NCI-H748 (cell line): Measurements from ENCODE around the gene C7orf33.

Experiments
- DNase-seq: peaks from one replicate; lab custom pipeline; 2025; ENCODE audit not compliant: unreplicated experiment; lab: John Stamatoyannopoulos, UW

C7orf33 gene

GRCh38 chr7:148624735-148625134 is 34.2 kb downstream of the C7orf33 start:
- no peak for DNase-seq

- DNase-seq, result no peak
Observed at GRCh38 chr7:148625342-148625741, 34.8 kb downstream of the C7orf33 start.

DNA sequence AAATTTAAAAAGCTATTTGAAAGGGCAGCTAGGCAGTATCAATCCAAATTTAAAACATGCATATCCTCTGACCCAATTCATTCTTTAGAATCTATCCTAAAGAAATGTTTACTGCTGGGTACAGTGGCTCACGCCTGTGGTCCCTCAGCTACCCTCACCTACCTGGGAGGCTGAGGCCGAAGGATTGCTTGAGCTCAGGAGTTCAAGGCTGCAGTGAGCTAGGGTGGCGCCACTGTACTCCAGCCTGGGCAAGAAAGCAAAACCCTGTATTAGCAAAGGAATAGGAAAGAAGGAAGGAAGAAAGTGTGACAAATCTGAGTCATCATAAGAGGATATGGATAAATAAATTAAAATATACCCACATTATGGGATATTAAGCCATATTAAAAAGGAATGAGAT is 36.3 kb downstream of the C7orf33 start:
- DNase-seq, result no peak

- no peak for DNase-seq
Observed at GRCh38 chr7:148628011-148628410, 37.4 kb downstream of the C7orf33 start.

DNA sequence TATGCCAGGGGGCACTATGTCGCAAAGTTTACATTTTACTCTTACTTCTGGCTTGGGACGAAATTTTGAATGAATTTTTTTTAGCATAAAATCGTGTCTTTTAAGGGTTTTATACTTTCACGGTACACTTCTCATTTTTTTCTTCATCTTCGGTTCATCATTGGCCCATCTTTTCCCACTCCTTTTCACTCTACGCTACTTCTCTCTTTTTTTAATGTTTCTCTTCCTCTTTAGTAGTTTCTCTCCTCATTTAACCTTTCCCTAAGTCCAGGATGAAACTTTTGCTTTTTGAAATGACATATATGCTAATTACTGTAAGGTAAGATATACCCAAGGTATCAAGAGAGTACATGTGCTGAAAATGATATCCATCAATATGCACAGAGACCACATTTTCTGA is 39.5 kb downstream of the C7orf33 start:
- no peak for DNase-seq

DNA sequence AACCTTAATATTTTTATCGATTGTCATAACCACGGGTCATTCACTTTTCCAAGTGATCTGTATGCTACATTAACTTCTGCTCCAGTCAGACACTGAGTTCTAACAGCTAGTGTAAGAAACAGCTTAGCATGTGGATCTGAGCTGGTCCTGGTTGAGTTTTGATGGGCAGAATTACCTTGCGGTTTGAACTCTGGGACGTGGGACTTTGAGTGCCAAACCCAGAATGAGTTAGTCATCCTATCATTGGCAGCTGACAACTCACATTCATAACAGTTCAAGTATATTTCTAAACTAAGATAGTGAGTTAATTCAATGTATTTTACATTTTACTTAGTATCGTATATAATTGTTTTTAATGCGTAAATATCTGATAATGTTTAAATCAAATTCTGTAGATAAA is 43.2 kb downstream of the C7orf33 start:
- no peak for DNase-seq

DNA sequence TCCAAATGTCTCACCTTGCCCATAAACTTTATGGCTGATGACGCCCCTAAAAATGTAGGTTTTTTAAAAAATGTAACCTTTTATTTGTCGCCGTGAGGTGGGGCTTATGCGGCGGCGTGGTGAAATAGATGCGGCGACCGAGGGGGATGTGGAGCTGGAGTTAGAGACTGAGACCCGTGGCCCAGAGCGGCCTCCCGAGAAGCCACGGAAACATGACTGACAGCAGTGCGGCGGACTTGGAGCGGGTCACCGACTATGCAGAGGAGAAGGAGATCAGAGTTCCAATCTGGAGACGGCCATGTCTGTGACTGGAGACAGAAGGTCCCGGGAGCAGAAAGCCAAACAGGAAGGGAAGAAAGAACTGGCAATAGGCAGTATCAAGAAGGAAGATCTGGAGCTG is 46.5 kb downstream of the C7orf33 start:
- DNase-seq, result no peak

DNA sequence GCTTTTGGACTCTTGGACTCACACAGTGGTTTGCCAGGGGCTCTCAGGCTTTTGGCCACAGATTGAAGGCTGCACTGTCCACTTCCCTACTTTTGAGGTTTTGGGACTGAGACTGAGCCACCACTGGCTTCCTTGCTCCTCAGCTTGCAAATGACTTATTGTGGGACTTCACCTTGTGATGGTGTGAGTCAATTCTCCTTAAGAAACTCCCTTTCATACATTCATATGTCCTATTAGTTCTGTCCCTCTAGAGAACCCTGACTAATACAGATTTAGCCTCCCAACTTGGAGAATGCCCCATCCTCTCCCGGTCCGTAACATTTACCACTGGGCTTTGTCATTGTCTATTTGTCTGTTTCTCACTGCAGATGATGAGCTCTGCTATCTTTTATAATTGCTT is 55.3 kb downstream of the C7orf33 start:
- no peak for DNase-seq

DNA sequence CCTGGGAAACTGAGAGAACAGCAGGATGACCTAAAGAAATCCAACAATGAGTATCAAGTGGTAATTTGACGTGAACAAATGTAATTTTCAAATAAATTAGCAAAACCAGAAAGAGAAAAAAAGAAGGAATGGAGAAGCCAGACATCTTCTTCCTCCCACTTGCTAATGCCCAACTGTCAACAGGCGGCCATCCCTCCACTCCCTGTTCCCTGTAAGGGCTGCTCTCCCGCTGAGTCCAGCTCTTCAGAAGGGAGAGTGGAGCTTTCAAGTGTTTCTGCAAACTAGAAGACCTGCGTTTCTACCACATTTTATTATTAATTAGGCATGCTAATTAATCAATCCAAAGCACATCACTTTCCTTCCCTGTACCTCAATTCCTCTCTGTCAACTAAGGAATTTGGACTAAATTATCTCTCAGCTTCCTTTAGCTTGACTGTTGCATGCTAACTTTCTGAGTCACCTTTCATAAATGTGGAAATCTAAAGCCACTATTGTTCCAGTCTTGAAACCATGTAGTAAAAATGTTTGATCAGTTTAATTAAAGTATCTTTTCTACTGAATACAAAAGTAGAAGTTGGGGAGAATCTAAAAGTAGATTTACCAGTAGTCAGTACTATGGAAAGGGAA is 59.8 kb downstream of the C7orf33 start:
- no peak for DNase-seq

- DNase-seq, result no peak
Observed at GRCh38 chr7:148652773-148653172, 62.2 kb downstream of the C7orf33 start.

DNA sequence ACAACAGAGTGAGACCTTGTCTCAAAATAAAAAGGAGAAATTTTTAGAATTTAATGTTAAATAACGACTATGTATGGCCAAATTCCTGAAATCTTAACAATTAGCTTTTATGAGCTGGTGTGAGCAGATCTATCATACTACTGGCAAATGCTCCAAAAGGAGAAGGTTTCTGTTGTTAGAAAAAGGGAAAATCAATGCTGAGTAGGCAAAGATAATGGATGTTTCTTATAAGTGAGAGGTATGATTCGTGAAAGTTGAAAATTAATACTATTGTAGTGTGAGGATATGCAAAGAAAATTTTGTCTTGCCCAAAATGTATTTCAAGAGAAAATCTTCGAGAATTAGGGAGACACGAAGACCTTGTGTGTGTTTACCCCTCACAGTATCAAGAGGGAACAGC is 67.4 kb downstream of the C7orf33 start:
- DNase-seq, result no peak

GRCh38 chr7:148661471-148661870 is 70.9 kb downstream of the C7orf33 start:
- DNase-seq, result no peak

DNA sequence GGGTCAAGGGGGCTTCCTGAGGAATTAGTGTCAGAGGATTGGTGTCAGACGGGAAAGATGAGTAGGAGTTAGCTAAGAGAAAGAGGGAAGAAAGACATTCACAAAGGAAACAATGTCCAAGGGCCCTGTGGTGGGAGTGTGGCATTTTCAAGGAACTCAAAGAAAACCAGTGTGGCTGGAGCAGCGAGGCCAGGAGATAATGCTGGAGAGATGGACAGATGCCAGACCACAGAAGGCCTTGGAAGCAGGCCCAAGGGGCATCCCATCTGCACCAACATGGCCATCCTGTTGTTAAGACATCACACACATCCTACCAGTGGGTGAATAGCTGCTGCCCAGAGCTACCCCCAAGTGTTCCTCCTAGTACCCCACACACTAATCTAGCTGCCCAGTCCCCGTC is 72.1 kb downstream of the C7orf33 start:
- no peak for DNase-seq

DNA sequence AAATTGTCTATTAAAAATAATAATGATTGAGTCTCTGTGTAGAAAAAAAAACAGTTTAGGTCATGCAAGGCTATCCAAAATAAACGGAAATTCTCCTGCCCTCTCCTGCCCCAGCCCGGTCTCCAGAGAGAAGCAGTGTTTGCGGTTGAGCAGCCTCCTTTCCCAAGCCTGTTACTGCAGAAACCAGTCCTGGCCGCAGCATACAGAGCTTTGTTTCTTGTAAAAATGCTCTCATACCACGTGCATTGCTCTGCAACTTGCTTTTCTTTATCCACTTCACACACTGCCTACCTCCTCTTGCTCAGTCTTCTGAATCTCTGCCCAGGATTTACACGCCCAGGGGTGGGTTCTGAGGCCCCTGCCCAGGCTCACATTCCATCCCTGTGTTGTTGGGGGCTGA is 73.8 kb downstream of the C7orf33 start:
- DNase-seq, result no peak

GRCh38 chr7:148665221-148665620 is 74.7 kb downstream of the C7orf33 start:
- DNase-seq, result no peak
